HEK293 (cell line): ENCODE data around the gene PLEKHA5.

Source experiments
- BCL11A ChIP-seq: fragments of 450-650 bp; formaldehyde crosslinking; IDR thresholded peaks from 2 replicates; pipeline ENCODE4 v1.5.1; 2016; ENCODE audit warnings: low read depth, missing biosample characterization, missing genetic modification characterization
- GLIS1 ChIP-seq: fragments of 450-650 bp; formaldehyde crosslinking; IDR thresholded peaks from 2 replicates; pipeline ENCODE4 v1.5.1; 2016; ENCODE audit warnings: missing biosample characterization, missing genetic modification characterization
- HOXA7 ChIP-seq: sonication (generic); formaldehyde crosslinking; IDR thresholded peaks from 2 replicates; pipeline ENCODE4 v1.8.1; 2022; ENCODE audit warnings: missing genetic modification reagents, borderline replicate concordance
- HOXD13 ChIP-seq: sonication (generic); formaldehyde crosslinking; IDR thresholded peaks from 2 replicates; pipeline ENCODE4 v1.8.0; 2022; ENCODE audit warnings: missing genetic modification reagents, borderline replicate concordance
- OSR2 ChIP-seq: fragments of 450-650 bp; formaldehyde crosslinking; IDR thresholded peaks from 2 replicates; pipeline ENCODE4 v1.5.1; 2016; ENCODE audit warnings: missing biosample characterization, missing genetic modification characterization
- PRDM10 ChIP-seq: fragments of 450-650 bp; formaldehyde crosslinking; IDR thresholded peaks from 2 replicates; pipeline ENCODE4 v1.5.1; 2016; ENCODE audit warnings: missing biosample characterization, missing genetic modification characterization
- RBAK ChIP-seq: fragments of 450-650 bp; formaldehyde crosslinking; IDR thresholded peaks from 2 replicates; pipeline ENCODE4 v1.5.1; 2016; ENCODE audit warnings: missing biosample characterization, missing genetic modification characterization
- SALL2 ChIP-seq: fragments of 450-650 bp; formaldehyde crosslinking; IDR thresholded peaks from 2 replicates; pipeline ENCODE4 v1.5.0; 2017; ENCODE audit warnings: missing biosample characterization, mild to moderate bottlenecking, missing genetic modification characterization, borderline replicate concordance
- SCRT2 ChIP-seq: fragments of 450-650 bp; formaldehyde crosslinking; IDR thresholded peaks from 2 replicates; pipeline ENCODE4 v1.5.1; 2016; ENCODE audit warnings: missing biosample characterization, missing genetic modification characterization
- ZBTB21 ChIP-seq: fragments of 450-650 bp; formaldehyde crosslinking; IDR thresholded peaks from 2 replicates; pipeline ENCODE4 v1.5.1; 2017; ENCODE audit warnings: missing biosample characterization, missing genetic modification characterization
- ZBTB49 ChIP-seq: fragments of 450-650 bp; formaldehyde crosslinking; IDR thresholded peaks from 2 replicates; pipeline ENCODE4 v1.5.1; 2016; ENCODE audit warnings: missing biosample characterization, missing genetic modification characterization, low read depth
- ZFP3 ChIP-seq: fragments of 450-650 bp; formaldehyde crosslinking; IDR thresholded peaks from 2 replicates; pipeline ENCODE4 v1.5.1; 2016; ENCODE audit warnings: low read depth, missing biosample characterization, missing genetic modification characterization
- ZNF132 ChIP-seq: fragments of 450-650 bp; formaldehyde crosslinking; IDR thresholded peaks from 2 replicates; pipeline ENCODE4 v1.5.1; 2017; ENCODE audit warnings: missing biosample characterization, missing genetic modification characterization, borderline replicate concordance
- ZNF184 ChIP-seq: fragments of 450-650 bp; IDR thresholded peaks from 2 replicates; pipeline ENCODE4 v1.5.1; 2018; ENCODE audit warnings: missing biosample characterization, mild to moderate bottlenecking, missing genetic modification characterization
- ZNF221 ChIP-seq: fragments of 450-650 bp; formaldehyde crosslinking; IDR thresholded peaks from 2 replicates; pipeline ENCODE4 v1.5.1; 2017; ENCODE audit warnings: missing biosample characterization, missing genetic modification characterization, borderline replicate concordance
- ZNF248 ChIP-seq: fragments of 450-650 bp; formaldehyde crosslinking; IDR thresholded peaks from 2 replicates; pipeline ENCODE4 v1.5.1; 2017; ENCODE audit warnings: missing biosample characterization, missing genetic modification characterization
- ZNF266 ChIP-seq: fragments of 450-650 bp; formaldehyde crosslinking; IDR thresholded peaks from 2 replicates; pipeline ENCODE4 v1.5.1; 2016; ENCODE audit warnings: missing biosample characterization, missing genetic modification characterization, low read depth
- ZNF280D ChIP-seq: fragments of 450-650 bp; formaldehyde crosslinking; IDR thresholded peaks from 2 replicates; pipeline ENCODE4 v1.5.1; 2016; ENCODE audit warnings: missing biosample characterization, missing genetic modification characterization
- ZNF292 ChIP-seq: fragments of 450-650 bp; formaldehyde crosslinking; IDR thresholded peaks from 2 replicates; pipeline ENCODE4 v1.5.1; 2016; ENCODE audit warnings: low read depth, missing biosample characterization, missing genetic modification characterization, borderline replicate concordance
- ZNF335 ChIP-seq: fragments of 450-650 bp; formaldehyde crosslinking; conservative IDR thresholded peaks from 2 replicates; pipeline ENCODE4 v1.5.1; 2016; ENCODE audit warnings: missing biosample characterization, missing genetic modification characterization
- ZNF362 ChIP-seq: fragments of 450-650 bp; formaldehyde crosslinking; IDR thresholded peaks from 2 replicates; pipeline ENCODE4 v1.5.1; 2016; ENCODE audit warnings: missing biosample characterization, missing genetic modification characterization
- ZNF426 ChIP-seq: fragments of 450-650 bp; formaldehyde crosslinking; IDR thresholded peaks from 2 replicates; pipeline ENCODE4 v1.5.1; 2017; ENCODE audit warnings: missing biosample characterization, missing genetic modification characterization, mild to moderate bottlenecking, inconsistent platforms, moderate library complexity
- ZNF473 ChIP-seq: fragments of 450-650 bp; formaldehyde crosslinking; IDR thresholded peaks from 2 replicates; pipeline ENCODE4 v1.5.1; 2017; ENCODE audit warnings: missing biosample characterization, missing genetic modification characterization
- ZNF571 ChIP-seq: fragments of 450-650 bp; formaldehyde crosslinking; IDR thresholded peaks from 2 replicates; pipeline ENCODE4 v1.5.0; 2017; ENCODE audit warnings: missing biosample characterization, missing genetic modification characterization
- ZNF600 ChIP-seq: fragments of 450-650 bp; formaldehyde crosslinking; IDR thresholded peaks from 2 replicates; pipeline ENCODE4 v1.5.1; 2016; ENCODE audit warnings: missing biosample characterization, missing genetic modification characterization
- ZNF626 ChIP-seq: fragments of 450-650 bp; sonication (Bioruptor Pico); formaldehyde crosslinking; IDR thresholded peaks from 2 replicates; pipeline ENCODE4 v1.5.1; 2018; ENCODE audit warnings: missing biosample characterization, missing genetic modification characterization, inconsistent platforms
- ZNF777 ChIP-seq: fragments of 450-650 bp; formaldehyde crosslinking; IDR thresholded peaks from 2 replicates; pipeline ENCODE4 v1.5.1; 2017; ENCODE audit warnings: missing biosample characterization, missing genetic modification characterization, borderline replicate concordance
- ZXDB ChIP-seq: fragments of 450-650 bp; formaldehyde crosslinking; IDR thresholded peaks from 2 replicates; pipeline ENCODE4 v1.5.1; 2016; ENCODE audit warnings: missing biosample characterization, missing genetic modification characterization
- TF ChIP-seq, protein P1 (sequence below): fragments of 450-650 bp; formaldehyde crosslinking; IDR thresholded peaks from 2 replicates; pipeline ENCODE4 v1.5.1; 2017; ENCODE audit warnings: missing biosample characterization, missing genetic modification characterization

PLEKHA5 gene

GRCh38 chr12:19234171-19234704 lies 104.7 kb downstream of the PLEKHA5 start (continued):
- TF ChIP-seq ZNF473 (tag by site-specific recombination): no peak
- TF ChIP-seq ZNF292 (tag by site-specific recombination): no peak
- no peak for TF ChIP-seq ZNF777 (tag by site-specific recombination)
- no peak for TF ChIP-seq HOXA7 (CRISPR knock-in tag)
- no peak for TF ChIP-seq ZNF248 (tag by site-specific recombination)
- TF ChIP-seq ZNF280D: no peak
- TF ChIP-seq HOXD13 (CRISPR knock-in tag): 0 out of 2 replicates have a peak, but pooled peaks have one; percentile 30
- no peak for TF ChIP-seq SCRT2 (tag by site-specific recombination)
- TF ChIP-seq ZNF362 (tag by site-specific recombination): no peak
- TF ChIP-seq RBAK (tag by site-specific recombination): no peak
- TF ChIP-seq ZBTB21 (tag by site-specific recombination): no peak
- TF ChIP-seq OSR2 (tag by site-specific recombination): peak; percentile 92
- TF ChIP-seq ZFP3 (tag by site-specific recombination): no peak
- TF ChIP-seq ZNF184 (tag by site-specific recombination): no peak
- no peak for TF ChIP-seq ZNF626 (tag by site-specific recombination)
- TF ChIP-seq ZNF335: peak; percentile 46
- no peak for TF ChIP-seq BCL11A (tag by site-specific recombination)
- no peak for TF ChIP-seq SALL2 (tag by site-specific recombination)
- TF ChIP-seq ZBTB49 (tag by site-specific recombination): no peak
- TF ChIP-seq ZNF132: no peak
- TF ChIP-seq ZNF221 (tag by site-specific recombination): no peak
- no peak for TF ChIP-seq ZNF426
- TF ChIP-seq PRDM10 (tag by site-specific recombination): no peak
- no peak for TF ChIP-seq ZXDB (tag by site-specific recombination)
- no peak for TF ChIP-seq ZNF571
- TF ChIP-seq, protein P1, sequence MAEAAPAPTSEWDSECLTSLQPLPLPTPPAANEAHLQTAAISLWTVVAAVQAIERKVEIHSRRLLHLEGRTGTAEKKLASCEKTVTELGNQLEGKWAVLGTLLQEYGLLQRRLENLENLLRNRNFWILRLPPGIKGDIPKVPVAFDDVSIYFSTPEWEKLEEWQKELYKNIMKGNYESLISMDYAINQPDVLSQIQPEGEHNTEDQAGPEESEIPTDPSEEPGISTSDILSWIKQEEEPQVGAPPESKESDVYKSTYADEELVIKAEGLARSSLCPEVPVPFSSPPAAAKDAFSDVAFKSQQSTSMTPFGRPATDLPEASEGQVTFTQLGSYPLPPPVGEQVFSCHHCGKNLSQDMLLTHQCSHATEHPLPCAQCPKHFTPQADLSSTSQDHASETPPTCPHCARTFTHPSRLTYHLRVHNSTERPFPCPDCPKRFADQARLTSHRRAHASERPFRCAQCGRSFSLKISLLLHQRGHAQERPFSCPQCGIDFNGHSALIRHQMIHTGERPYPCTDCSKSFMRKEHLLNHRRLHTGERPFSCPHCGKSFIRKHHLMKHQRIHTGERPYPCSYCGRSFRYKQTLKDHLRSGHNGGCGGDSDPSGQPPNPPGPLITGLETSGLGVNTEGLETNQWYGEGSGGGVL: no peak
- TF ChIP-seq GLIS1 (tag by site-specific recombination): no peak
- no peak for TF ChIP-seq ZNF266 (tag by site-specific recombination)
- peak; percentile 48; the same call in 1 of the 2 replicates for TF ChIP-seq ZNF600
